ENCODE measurements around the gene FGFR1OP2.
A peak's percentile ranks its signal among the peaks of the same experiment; 100 is the strongest.

FGFR1OP2 gene

DNA sequence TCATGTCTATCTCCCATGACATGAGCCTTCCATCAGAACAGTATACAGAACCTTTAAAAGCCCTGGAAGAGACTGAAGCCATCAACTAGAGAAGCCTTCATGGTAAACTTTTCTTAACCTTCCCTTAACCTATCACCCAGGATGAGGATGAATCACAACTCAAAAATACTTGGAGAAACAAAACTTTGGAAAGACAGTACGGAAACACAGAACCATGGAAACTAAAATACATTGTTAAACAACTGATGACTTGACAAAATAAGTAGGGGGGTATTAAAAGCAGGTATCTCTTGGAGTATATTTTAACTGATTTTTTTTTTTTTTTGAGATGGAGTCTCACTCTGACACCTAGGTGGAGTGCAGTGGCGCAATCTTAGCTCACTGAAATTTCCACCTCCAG is 67.2 kb downstream of the FGFR1OP2 start:
- DNase-seq: no peak

DNA sequence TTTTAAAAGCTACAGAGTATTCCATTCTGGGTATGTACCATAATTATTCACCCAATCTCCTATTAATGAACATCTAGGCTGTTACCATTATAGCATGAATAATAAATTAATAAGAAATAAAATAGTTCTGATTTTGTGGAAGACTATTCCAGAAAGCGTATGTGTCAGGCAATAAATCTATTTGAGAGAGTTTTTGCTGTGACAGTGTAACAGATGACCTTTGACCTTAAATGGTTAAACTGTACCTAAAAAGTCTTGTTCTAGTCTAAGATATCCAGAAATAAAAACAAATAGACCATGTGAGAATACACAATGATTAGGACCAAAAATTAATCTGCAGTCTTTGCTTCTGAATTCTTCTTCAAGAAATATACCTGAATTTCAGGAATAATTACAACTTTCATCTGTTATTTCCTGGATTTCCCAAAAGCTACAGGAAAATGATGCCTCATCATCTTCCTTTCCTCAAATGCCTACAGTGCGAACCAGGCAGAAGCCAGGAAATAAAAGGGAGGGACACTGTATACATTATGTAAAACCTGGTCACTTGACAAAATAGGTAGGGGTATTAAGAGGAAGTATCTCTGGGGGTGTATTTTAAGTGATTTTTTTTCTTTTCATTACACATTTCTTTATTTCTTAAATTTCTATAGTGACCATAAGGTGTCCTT is 68.7 kb downstream of the FGFR1OP2 start:
- DNase-seq: no peak

DNA sequence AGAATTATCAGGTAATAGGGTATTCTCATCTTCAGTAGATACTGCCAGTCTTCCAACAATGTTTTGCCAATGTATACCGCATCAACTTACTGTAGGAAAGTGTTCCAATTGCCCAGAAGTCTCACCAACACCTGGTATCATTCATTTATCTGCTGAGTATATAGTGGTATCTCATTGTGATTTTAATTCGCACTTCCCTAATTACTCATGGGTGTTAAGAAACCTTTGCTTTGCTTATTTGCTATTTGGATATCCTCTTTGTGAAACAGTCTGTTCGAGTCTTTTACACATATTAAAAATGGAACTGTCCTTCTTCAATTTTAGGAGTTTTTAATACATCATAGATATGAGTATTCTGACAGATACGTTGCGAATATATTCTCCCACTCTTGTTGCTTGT is 69.8 kb downstream of the FGFR1OP2 start:
- DNase-seq: no peak

DNA sequence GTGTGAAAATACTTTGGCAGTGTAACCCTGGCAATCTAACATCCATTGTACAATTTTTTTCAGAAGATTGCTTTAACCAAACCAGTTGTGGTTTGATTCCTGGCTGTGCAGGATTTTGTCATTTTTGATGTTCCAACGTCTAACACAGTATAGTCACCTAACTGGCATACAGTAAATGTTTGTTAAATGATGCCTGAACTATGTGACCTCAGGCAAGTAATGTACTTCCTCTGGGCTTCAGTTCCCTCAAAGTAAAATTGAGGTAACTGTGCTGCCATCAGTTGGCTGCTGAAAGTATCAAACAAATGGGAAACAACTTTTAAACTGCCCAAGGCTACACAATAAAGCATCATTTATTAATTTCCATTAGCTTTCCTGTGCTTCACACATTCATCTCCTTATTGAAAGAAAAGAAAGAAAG is 71.6 kb downstream of the FGFR1OP2 start:
- peak; percentile 61 for DNase-seq

DNA sequence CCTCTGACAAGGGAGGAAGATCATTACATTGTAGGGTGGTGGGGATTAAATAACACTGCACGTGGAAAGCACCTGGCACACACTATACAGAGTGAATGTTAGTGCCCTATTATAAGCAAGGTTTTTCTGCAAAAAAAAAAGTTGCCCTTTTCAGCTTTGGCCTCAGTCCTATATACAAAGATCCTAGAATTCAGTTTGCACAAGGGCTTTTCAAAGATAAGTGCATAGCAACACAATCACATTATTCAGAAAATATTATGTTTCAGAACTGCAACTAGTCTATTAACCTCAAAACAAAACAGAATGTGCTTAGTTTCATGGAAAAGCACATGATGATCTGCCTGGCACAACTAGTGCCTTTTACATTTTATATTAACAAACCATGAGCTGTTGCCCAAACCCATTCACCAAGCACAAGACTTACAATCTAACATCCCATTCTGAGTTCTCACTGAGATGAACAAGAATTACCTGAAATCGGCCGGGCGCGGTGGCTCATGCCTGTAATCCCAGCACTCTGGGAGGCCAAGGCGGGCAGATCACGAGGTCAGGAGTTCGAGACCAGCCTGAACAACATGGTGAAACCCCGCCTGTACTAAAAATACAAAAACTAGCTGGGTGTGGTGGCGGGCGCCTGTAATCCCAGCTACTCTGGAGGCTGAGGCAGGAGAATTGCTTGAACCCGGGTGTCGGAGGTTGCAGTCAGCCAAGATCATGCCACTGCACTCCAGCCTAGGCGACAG is 74.1 kb downstream of the FGFR1OP2 start:
- peak; percentile 23 for DNase-seq

DNA sequence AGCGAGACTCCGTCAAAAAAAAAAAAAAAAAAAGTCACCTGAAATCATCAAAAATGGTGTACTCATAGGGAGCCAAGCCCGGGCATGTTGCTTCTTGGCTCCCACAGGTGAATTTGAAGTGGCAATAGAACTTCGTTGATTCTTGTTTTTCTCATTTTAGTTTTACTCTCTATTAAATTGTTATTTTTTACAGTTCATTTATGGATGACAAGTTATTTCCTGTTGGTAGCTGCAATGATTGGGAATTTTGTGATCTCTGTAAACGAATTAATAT is 74.6 kb downstream of the FGFR1OP2 start:
- no peak for DNase-seq

DNA sequence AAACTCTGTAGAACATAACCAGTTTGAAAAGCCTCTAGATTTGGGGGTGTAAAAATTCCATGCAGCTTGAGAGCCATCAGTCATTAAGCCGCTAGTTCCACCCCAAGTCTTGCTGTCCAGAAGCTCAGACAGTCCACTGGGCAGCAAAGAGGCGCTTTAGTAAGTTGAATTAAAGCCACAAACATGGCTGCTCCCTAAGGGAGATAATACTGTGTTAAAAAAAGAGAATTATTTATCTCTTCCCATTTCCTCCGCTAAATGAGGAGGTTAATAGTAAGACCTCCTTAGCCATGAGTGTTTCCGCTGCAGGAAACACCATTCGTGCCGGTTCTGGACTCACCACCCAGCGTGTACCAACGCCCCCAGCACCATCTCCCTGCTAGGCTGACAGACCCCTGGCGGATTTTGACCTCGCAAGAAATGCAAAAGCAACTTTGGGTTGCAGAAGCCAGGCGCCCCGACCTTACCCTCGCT is 75.4 kb downstream of the FGFR1OP2 start:
- peak; percentile 78 for DNase-seq

DNA sequence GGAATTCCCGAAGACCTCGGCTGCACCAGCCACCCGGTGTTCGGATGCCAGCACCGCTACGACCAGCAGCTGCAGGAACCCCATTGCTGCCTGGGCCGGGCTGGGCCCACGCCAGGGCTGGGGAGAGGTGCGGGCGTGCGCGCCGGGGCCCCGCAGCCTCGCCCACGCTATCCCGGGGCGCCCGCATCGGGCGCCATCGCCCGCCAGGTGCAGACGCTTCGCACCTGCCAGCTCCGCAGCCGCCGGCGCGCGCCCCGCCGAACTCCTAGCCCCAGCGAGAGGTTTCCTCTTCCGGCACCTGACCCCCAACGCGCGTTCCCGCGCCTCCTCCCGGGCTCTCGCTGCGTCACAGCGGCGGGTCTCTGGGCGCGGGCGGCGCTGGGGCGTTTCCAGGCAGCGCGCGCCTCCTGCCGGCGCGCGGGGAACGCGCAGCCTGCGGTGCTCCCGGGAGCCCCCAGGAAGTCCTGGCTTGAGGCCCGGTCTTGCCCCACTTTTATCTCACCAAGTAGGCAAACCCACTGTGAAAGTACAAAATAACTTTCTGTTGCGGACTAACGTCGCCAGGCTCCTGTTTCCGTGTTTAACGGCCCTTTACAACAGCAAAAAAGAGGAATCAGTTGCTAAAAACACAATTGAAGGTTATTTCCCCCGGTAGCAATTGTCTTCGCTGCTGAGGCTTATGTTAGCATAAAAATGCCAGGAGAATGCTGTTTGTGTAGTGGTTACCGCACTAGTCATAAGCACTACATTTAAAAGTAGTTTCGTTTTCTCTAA is 76.0 kb downstream of the FGFR1OP2 start, which contains the start of gene TM7SF3:
TSS of gene TM7SF3 (minus strand) at position 300 of the 774 bp plus-strand sequence. CDS start at position 84, 216 bp downstream.
- peak; percentile 98 for DNase-seq

DNA sequence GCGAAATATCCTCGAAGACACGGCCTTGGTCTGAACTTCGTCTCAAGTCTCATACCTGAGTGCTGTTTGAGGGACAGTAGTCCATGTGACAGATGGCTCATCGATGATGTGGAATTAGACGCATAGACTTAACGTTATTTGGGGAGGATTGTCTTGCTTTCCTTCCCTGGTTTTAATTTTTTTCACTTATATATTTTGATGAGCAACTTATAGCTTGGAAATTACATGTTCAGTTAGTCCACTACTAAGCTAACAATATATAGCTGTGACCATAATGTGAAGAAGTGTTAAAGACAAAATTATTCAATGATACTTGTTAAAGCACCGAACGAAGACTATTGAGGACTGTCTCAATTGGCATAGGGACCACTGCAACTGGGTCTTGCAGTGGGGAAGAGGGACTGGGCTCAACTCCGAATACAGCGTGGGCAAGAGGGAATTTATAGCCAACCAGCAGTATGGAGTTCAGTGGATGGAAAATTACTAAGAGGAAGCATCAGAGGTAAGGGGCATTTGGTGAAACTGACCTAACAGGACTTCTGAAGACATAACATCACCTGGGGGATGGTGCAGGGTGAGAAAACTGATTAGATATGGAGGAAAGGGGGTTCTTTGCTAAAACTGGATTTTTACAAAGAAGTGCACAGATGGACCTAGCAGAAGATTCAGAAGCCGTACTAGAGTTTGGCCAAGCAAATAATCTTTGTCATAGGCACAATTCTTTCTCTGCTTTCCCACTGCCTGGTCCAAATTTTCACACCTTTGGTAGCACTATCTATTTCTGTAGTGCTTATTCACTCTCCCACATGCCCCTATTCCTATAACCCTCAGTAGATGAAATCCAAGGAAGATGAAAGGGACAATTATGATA is 76.8 kb downstream of the FGFR1OP2 start:
- peak; percentile 81 for DNase-seq

DNA sequence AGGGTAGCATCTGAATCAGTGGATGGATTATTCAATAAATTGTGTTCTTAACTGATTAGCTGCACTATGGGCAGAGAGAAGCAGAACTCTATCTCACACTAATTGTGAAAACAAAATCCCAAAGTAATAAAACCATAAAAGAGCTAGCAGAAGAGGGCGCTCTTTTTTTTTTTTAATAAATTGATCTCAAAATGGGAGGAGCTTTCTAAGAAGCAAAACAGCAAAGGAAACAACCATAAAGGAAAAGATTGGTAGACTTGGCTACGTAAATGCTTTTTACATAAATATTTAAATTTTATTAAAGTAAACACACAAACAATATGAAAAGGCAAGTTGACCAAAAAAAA is 77.4 kb downstream of the FGFR1OP2 start:
- DNase-seq: peak; percentile 89
